Limb (tissue), 2 donors: ENCODE data around the gene ANXA2.
A peak's percentile ranks its signal among the peaks of the same experiment; 100 is the strongest.

Experiments used
- DNase-seq, 2 donors: peaks; one replicate each; pipeline ENCODE4 v3.0.0-alpha.2; 2016; ENCODE audit errors: extremely low spot score in 2 of 2

Gene ANXA2

GRCh38 chr15:60389261-60390077 lies 8.3 kb downstream of the ANXA2 start:
- no peak for DNase-seq

- no peak for DNase-seq
Observed at GRCh38 chr15:60387321-60387720, 10.5 kb downstream of the ANXA2 start.

GRCh38 chr15:60386615-60387014 lies 11.2 kb downstream of the ANXA2 start:
- DNase-seq = no peak

GRCh38 chr15:60385620-60386552 lies 11.9 kb downstream of the ANXA2 start:
- no peak for DNase-seq

GRCh38 chr15:60384526-60385126 lies 13.2 kb downstream of the ANXA2 start:
- DNase-seq = no peak

- no peak for DNase-seq
Observed at GRCh38 chr15:60384053-60384452, 13.7 kb downstream of the ANXA2 start.

- DNase-seq = no peak
Observed at GRCh38 chr15:60382773-60383674, 14.8 kb downstream of the ANXA2 start.

- no peak for DNase-seq
Observed at GRCh38 chr15:60381148-60381788, 16.5 kb downstream of the ANXA2 start.

GRCh38 chr15:60379525-60380274 lies 18.1 kb downstream of the ANXA2 start:
- peak in 1 of 2 donors; percentile 65 for DNase-seq

GRCh38 chr15:60379185-60379524 lies 18.6 kb downstream of the ANXA2 start:
- DNase-seq = no peak

GRCh38 chr15:60376677-60377095 lies 21.1 kb downstream of the ANXA2 start:
- DNase-seq = no peak

- DNase-seq = no peak
Observed at GRCh38 chr15:60375306-60375705, 22.5 kb downstream of the ANXA2 start.

- DNase-seq = no peak
Observed at GRCh38 chr15:60374628-60375081, 23.1 kb downstream of the ANXA2 start.

GRCh38 chr15:60374209-60374608 lies 23.6 kb downstream of the ANXA2 start:
- DNase-seq = no peak

GRCh38 chr15:60373745-60374144 lies 24.0 kb downstream of the ANXA2 start:
- DNase-seq = no peak

GRCh38 chr15:60373327-60373726 lies 24.5 kb downstream of the ANXA2 start:
- no peak for DNase-seq

- DNase-seq = no peak
Observed at GRCh38 chr15:60372756-60373155, 25.0 kb downstream of the ANXA2 start.

- no peak for DNase-seq
Observed at GRCh38 chr15:60372227-60372626, 25.6 kb downstream of the ANXA2 start.

GRCh38 chr15:60371175-60372051 lies 26.4 kb downstream of the ANXA2 start:
- peak; percentile 75 to 82 for DNase-seq
